Stimulated activated CD4-positive, alpha-beta T cell treated with anti-CD3 and anti-CD28 coated beads, Interleukin-2, amount 100 ng/mL, for 48 hours (primary cell): Measurements from ENCODE around the gene PLEKHD1.

Source experiments
- DNase-seq, 2 donors: peaks; one replicate each; pipeline ENCODE4 v3.0.0-alpha.2; 2020

Gene PLEKHD1

DNA sequence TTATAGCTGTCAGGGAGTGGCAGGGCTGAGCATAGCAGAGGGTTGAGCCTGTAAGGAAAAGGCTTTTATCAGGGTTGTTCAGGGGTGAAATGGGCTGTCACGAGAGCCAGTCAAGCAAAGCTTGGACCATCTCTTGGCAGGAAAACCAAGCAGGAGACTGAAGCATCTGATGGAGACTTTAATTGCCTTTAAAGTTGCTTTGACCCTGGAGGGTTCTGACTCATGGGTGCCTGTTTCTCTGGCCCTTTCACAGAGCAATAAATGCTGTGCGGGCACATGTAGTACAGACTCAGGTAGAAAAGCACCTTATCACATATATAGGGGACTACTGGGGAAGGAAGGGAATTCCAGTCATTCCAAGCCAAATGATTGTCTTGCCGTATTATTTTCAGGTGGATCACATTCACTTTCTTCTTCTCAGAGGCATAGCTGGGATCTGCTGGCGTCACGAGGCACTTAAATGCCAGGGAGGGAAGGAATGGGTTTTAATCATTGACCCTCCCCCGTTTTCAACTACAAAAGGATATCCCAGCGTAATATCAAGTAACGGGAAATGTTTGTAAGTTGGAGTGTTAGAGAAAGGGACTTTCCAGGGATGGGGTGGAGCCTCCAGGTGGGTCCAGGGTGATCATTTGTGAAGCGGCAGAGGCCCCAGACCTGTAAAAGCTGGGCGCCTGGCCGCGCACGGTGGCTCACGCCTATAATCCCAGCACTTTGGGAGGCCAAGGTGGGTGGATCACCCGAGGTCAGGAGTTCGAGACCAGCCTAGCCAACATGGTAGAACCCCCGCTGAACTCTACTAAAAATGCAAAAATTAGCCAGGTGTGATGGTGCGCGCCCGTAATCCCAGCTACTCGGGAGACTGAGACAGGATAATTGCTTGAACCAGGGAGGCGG is 34.9 kb downstream of the PLEKHD1 start:
- DNase-seq = no peak

DNA sequence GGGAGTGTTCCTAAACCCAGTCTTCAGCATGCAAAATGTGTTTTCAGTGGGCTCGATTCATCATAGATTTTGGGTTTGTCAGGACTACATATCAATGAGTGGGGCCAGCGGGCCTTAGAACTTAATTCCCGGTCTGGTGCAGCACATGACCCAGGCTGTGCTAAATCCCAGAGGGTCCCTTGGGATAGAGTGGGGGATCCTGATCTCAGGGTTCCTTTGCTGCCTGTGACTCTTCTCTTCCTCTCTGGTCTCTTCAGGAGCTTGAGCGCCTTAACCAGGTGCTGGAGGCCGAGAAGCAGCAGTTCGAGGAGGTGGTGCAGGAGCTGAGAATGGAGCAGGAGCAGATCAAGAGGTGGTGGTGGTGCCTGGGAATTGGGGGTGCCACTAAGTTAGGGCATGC is 37.5 kb downstream of the PLEKHD1 start:
- no peak for DNase-seq

DNA sequence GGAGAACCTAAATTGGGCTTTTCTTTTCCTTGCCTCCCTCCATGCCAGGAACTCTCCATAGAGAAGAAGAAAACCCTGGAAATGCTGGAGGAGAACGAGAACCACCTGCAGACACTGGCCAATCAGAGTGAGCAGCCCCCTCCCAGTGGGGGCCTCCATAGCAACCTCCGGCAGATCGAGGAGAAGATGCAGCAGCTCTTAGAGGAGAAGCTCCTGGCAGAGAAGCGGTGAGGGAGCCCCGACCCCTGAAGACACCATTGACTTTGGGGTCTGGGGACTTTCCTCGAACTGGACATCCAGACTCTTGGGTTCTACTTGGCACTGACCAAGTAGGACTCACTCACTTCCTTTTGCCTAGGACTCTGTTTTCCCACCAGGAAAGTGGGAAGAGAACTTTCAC is 41.4 kb downstream of the PLEKHD1 start:
- no peak for DNase-seq

DNA sequence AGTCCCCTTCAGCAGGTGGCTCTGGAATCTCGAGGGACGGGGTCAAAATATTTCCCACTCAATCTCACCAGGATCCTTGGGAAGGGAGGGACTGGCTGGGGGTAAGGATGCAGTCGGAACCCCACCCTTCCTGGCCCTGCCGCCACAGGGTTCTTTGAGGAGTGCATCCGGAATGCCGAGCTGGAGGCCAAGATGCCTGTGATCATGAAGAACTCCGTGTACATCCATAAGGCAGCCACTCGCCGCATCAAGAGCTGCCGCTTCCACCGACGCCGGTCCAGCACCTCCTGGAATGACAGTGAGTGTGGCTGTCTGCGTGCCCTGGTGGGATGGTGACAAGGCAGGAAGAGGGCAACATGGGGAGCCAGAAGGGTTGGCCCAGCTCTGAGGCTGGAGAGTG is 43.1 kb downstream of the PLEKHD1 start:
- DNase-seq = no peak

DNA sequence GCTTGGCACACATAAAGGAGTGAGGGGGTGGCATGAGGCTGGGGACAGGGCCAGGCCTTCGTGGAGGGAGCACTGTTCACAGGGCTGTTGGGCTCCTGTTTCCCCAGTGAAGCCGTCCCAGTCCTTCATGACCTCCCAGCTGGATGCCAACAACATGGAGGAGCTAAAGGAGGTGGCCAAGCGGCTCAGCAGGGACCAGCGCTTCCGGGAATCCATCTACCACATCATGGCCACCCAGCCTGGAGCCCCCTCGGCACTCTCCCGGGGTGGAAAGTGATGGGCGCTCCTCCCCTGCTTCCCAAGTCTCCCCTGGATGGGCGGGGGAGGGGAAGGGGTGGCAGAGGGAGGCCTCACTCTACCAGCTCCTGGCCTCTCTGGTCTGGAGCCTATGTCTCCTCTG is 43.6 kb downstream of the PLEKHD1 start:
- DNase-seq = no peak

DNA sequence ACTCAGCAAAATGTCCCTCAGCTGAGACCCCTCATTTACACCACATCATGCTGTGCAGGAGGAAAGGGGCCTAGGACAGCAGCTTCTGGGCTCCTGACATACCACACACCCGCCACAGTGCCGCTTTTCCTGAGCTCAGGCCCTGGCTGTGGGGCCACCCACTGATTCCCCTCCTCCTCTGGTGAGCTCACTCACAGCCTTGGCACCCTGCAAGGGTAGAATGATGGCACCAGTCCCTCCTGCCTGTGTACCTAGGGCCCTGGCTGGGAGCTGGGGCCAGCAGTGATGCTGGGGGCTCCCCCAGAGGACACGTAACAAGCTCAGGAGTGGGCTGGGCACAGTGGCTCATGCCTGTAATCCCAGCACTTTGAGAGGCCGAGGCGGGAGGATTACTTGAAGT is 44.4 kb downstream of the PLEKHD1 start:
- no peak for DNase-seq

DNA sequence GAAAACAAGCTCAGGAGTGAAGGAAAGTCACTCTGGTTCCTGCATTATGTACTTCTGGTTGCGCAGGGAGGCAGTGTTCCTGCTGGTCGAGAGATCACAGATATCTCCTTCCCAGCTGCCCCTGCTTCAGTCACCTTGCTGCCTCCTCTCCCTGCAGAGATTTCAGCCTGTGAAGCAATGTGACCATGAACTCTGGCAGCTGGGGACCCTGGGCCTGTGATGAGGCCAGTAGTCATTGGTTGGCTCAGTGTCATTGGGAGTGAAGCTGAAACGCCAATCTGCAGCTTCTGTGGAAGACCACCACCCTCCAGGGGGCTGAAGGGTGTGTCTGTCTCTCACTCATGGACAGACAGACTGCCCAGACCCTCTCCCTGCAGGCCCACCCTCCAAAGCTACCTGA is 45.0 kb downstream of the PLEKHD1 start:
- DNase-seq = no peak

DNA sequence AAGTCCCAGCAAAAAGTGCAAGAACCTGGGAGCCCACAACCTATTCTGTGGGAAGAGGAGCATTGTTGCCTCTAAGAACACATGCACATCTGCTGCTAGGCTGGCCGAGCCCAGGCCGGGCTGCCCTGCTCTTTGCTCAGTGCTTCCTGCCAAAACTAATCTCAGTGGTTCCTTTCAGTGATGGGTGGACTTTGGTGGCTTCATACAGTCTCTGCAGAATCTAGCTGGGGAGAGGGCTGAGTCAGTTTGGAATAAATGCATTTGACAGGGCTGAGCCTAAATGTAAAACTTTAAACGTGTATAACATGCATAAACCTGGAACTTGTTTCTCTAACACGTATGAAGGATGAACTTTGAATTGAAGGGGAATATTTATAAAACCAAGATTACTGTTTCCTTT is 45.6 kb downstream of the PLEKHD1 start:
- no peak for DNase-seq

DNA sequence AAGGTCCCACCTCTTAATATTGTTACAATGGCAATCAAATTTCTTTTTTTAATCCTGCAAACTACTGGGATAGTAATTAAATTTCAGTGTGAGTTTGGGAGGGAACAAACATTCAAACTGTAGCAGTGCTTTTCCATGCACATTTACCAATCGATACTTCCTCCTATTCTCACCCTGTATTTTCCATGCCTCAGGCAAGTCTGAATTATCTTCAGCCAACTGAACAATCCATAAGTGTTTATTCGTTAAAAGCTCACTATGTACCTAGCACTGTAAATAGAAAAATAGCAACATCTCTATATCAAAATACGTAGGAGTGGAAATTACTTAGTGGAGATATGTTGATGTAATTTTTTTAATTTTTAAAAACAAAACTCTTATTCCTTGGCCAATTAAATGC is 46.6 kb downstream of the PLEKHD1 start:
- DNase-seq = no peak

DNA sequence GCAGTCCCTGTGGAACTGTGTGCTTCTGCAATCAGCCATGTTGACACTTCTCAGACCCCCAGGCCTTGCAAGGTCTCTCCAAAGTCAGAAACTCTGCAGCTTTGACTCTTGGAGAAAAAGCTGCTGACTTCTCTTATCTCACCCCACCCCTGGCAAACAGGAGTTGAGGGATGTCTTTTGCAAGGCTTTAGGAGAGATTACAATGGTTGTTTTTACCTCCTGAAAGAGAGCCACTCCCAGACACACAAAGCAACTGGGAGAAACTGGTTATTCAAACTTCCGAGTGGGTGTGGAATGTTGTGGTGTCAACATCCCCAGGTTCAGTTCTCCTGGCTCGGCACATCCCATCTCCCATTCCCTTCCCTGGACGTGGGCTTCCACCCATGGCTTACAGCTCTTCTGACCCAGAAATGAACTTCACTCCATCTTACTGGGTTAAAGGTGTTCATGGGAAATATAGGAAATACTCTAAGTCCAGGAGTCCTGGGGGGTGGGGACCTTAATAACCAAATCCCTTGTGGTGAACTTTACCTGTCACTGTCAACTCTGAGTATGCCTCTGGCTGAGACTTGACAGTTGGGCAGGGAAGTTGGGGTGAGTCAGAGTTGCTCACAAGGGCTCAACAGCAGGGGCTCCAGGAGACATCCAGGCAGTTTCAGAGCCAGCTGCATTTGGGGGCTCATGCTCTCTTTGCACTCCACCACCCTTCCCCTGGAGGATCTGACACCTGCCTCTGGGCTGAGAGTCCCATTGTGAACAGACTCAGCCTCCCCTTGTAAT is 48.2 kb downstream of the PLEKHD1 start:
- no peak for DNase-seq

DNA sequence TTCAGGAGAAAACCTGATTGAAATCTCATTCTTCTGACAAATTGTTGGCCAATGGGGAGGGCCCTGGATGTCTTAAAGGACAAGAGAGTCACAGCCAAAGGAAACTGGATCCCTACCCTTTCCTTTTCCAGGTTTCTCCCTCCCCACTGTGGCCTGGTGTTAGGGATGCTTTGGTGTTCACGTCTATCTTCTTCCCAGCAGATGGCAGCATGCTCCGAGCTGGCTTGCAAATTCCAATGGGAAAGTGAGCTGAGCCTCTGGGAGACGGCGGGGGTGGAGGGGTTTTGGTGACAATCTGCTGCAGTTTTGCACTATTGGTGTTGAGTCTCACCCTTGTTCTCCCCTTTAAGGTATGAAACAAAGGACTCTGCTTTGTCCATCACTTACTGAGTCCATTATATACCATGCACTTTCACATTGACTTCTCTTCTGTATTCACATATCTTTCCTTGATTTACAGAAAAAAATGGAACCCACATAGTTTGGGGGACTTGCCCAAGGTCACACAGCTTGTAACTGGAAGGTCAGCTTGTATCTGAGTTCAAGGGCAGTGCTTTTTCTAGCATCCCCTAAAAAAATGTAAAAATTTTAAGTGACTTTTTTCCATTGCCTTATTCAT is 50.8 kb downstream of the PLEKHD1 start:
- no peak for DNase-seq

DNA sequence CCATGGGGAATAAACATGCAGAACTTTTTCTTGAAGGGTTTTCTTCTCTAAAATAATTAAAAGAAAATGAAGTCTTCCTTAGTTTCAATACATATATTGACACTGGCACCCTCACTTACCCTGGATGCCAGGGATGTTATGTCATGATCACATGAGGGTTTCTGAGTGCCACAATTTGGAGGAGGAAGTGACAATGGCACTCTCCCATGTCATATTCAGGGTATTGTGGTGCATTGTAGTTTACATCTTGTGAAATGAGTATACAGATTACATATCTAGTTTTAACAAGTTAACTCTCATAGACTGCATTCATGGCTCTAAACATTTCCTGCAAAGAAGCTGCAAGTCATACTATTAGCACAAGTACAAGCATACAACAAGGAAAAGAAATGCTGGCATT is 52.4 kb downstream of the PLEKHD1 start:
- DNase-seq = no peak

DNA sequence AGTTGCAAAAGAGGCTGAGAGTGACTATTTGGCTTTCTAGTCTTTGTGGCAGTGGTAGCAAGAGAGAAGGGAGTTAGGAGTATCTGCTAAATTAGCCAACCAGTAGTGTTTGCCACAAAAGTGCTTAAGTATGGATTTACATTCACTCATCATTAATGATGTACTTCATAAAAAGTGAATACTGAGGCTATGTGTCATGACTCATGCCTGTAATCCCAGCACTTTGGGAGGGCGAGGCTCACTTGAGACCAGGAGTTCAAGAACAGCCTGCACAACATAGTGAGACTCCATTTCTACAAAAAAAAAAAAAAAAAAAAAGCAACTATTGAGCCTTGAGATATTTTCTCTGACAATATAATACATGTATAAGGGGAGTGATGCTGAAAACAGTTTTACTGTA is 53.4 kb downstream of the PLEKHD1 start:
- no peak for DNase-seq

DNA sequence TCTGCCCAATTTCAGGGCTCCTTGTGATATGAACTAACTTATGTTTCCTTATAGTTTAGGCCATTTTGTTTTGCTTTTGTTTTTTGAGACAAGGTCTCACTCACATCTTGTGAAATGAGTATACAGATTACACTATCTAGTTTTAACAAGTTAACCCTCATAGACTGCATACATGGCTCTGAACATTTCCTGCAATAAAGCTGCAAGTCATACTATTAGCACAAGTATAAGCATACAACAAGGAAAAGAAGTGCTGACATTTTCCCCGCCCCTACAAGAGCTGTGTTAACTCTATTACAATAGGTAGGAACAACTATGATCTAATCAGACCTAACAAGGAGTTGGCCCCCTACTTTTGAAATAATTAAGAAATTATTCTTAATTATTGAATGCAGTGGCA is 54.2 kb downstream of the PLEKHD1 start:
- no peak for DNase-seq

DNA sequence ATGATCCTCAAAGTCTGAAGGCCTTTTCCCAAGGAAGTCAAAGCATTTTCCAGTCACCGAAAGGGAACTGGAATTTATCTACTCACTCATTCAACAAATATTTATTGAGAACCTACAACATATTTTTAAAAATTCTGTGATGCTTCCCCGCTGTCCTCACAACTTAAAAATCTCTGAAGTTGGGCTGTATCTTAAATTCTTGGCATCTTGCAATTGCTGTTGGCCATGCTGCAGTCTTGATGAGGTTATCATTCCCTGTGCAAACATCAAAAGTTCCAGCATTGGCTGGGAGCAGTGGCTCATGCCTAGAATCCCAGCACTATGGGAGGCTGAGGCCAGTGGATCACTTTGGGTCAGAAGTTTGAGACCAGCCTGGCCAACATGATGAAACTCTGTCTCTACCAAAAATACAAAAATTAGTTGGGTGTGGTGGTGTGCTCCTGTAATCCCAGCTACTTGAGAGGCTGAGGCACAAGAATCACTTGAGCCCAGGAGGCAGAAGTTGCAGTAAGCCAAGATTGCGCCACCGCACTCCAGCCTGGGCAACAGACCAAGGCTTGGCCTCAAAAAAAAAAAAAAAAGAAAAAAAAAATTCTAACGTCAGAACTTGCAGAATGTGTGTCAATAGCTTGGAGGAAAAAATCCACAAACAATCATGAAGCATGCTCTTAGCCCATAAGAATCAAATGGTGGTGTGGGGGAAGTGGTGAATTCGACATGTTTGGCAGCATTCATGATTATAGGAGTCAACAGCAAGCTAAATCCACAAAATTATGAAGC is 55.3 kb downstream of the PLEKHD1 start:
- DNase-seq = no peak

DNA sequence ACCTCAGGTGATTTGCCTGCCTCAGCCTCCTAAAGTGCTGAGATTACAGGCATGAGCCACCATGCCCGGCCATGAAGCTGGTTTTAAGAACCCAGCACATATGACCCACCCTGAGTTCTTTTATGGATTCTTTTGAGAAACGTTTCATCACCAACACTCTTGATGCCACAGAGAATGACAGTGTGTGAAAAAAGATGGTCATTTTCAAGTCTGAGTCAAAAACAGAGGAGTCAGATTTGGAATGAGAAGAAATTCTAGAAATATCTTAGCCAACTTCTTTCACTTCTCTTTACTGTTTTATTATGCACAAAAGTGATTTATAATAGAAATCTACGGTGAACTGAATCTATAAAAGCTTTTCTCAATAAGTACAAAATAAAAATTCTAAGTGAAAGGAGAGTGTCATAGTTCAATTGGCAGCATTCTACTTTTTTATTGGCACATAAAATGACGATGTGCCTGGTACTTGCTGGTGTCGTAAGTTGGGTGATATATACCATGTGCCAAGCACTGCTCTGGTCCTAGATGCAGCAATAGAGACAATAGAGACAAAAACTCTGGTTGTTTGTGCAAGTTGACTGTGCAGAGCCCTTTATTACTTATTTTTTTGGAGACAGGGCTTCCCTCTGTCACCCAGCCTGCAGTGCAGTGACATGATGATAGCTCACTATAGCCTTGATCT is 56.3 kb downstream of the PLEKHD1 start:
- DNase-seq = no peak

DNA sequence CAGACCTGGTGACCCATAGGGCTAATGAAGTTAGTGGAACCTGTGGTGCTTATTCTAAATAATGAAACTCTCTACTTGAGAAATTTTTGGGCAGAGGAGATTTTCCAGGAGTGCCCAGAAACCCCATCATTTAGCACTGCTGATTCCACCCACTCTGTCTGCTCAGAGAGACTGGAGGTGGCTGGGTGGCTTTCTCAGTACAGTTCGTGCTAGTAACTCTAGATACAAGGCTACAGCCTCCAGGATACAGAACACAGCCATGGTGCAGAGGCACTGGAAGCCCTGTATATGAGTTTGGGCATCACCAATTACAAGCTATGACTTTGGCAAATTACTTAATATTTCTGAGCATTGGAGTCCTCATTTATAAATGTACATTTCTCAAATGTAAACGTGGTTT is 57.8 kb downstream of the PLEKHD1 start:
- DNase-seq = no peak

DNA sequence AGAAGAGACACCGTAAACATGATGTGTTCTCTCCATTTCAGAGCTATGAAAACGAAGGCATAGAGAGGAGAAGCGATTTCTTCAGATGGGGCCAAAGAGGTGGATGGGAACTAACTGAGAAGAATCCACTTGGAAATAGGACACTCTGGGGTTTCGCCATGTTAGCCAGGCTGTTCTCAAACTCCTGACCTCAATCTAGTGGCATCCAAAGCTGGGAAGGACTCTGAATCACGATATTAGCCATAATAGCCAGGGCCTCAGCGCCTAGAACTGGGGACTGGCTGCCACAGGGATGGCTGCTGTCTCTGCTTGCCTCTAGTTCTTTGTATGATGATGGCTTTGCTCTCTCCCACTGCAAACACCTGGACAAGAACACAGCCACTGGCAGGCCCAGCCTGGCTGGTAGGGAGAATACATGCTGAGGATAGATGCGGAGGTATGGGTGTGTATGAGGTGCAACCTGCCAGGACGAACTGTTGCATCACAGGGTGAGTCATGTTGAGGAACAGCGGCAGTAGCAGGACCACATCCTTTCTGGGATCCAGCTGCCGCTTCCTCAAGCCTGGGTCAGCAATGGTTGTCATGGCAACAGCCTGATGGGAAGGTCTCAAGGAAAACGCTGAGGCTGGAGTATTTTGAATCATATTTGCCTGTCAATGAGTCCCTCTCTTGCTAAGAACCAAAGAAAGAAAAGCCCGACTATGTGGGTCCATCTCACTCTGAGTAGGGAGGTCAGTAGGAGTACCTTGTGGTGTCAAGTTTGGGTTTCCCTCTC is 59.0 kb downstream of the PLEKHD1 start:
- DNase-seq = peak; percentile 5 to 9

DNA sequence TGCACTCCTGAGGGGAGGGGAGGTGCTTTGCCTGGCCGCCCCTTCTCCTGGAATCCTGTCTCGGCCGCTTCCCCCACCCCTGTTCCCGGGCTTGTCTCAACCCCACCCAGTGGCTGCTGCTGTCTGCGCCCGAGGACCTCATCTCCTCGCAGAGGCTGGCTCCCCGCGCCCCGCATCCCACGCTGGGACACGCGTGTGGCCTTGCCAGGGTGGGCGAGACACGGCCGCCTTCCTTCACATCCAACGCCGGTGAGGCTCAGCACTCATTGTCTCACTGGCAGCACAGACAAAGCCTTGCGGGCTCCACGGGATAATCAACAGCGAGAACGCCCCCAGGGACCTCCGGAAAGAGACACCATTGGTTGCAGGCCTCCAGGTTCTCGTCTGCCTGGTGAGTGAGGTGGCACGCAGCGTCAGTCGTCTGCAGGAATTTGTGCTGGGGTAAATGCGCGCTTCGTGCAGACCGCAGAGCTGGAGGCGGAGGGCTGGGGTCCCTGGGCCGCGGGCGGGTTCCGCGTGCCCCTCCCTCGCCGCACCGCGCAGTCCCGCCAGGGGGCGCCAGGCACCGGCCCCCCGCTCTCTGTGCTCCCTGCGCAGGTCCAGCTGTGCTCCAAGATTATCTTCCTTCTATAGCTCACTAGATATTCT is 63.3 kb downstream of the PLEKHD1 start:
- peak; percentile 17 to 47 for DNase-seq

DNA sequence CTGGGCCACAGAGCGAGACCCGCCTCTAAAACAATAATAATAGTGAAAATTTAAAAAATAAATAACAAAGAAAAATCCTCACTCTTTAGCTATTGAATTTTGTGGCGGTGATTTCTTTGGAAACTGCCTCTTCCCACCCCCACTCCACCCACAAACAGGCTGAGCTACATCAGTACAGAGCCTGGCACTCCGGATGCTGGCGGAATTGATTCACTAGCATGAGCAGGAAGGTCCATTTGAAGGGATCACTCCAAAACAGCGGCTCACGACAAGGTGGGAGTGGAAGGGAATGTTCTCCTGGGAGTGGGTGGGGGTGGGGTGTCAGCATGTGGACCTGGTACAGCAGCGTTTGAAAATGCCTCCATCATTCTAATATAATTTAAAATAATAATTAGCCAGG is 64.0 kb downstream of the PLEKHD1 start:
- no peak for DNase-seq

DNA sequence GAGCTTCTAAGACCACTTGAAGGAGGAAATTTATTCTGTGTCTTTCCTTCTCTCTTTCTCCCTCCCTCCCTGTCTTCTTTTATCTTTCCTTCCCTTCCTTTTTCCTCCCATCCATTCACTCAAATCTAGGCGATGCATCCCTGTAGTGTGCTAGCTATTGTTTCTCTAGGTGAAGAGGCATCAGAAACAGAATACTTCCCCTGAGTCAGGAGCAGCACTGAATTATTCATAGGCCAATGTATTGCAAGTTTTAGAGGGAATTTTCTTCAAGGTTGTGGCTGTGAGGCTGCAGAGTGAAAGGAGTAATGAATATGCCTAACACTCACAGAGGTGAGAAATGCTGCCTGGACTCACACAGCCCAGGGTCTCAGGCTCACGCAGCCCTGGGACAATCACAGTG is 67.0 kb downstream of the PLEKHD1 start:
- no peak for DNase-seq
